ENCODE data around the gene BTBD7.

GRCh38 chr14:93305725-93306418 is 27.0 kb downstream of the BTBD7 start:
- TF ChIP-seq CTCF (IDR thresholded peaks at IDR 0.05): no peak
- TF ChIP-seq POLR2A (IDR thresholded peaks at IDR 0.05): no peak
